Measurements from ENCODE around the gene ZNF688. TPM values are rescaled to one million over a fixed set of nuclear protein-coding genes. Genes with fewer than 3 reads are reported as not detected.

ZNF688 gene
- total RNA-seq, 1 experiment from 2014 or later: 5.5 TPM

DNA sequence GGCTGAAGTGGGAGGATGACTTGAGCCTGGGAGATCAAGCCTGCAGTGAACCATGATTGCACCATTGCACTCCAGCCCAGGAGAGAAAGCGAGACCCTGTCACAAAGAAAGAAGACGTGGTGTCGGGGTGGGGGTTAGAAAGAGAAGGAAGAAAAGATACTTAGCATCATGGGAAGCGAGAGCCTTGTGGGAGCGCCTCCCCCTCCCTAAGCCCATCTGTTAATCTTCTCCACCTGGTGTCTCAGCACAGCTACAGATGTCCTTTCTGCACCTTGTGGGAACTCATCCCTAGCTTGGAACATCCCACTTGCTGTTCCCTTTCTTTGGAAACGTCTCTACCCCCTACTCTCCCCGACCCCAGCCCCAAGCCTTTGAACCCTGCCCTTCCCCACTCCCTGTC lies 6.0 kb downstream of the ZNF688 start:
- H3K9ac ChIP-seq (ENCODE audit: low read length): no peak overlapping the region
- H4K20me1 ChIP-seq (ENCODE audit: low read length): no peaks in the 10 kb centered on the region
- ChIA-PET CTCF (no interaction called here), POLR2A (ENCODE audit: unreplicated experiment) (interaction anchor here (0.5 kb wide), 1 partner anchor 8 kb away, joined by 3 read pairs; no protein-coding TSS in a partner anchor)
- no peak for TF ChIP-seq EZH2 (IDR thresholded peaks at IDR 0.05; ENCODE audit: low read length, unreplicated experiment)
- TF ChIP-seq, protein P1, sequence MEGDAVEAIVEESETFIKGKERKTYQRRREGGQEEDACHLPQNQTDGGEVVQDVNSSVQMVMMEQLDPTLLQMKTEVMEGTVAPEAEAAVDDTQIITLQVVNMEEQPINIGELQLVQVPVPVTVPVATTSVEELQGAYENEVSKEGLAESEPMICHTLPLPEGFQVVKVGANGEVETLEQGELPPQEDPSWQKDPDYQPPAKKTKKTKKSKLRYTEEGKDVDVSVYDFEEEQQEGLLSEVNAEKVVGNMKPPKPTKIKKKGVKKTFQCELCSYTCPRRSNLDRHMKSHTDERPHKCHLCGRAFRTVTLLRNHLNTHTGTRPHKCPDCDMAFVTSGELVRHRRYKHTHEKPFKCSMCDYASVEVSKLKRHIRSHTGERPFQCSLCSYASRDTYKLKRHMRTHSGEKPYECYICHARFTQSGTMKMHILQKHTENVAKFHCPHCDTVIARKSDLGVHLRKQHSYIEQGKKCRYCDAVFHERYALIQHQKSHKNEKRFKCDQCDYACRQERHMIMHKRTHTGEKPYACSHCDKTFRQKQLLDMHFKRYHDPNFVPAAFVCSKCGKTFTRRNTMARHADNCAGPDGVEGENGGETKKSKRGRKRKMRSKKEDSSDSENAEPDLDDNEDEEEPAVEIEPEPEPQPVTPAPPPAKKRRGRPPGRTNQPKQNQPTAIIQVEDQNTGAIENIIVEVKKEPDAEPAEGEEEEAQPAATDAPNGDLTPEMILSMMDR (conservative IDR thresholded peaks at IDR 0.05; ENCODE audit: low read depth, low read length): no peak
- TF ChIP-seq EZH2phosphoT487 (IDR thresholded peaks at IDR 0.05; ENCODE audit: borderline replicate concordance, low read length): no peak
- H3K36me3 ChIP-seq (ENCODE audit: low read depth, low read length): no peaks in the 10 kb centered on the region
- H3K4me3 ChIP-seq (ENCODE audit: low read length): no peak overlapping the region
- H3K9me2 ChIP-seq (replicated peaks; ENCODE audit: low read length): no peaks in the 10 kb centered on the region
- no peak for ATAC-seq
- H3F3A ChIP-seq (ENCODE audit: low read length, unreplicated experiment): no peaks in the 10 kb centered on the region
- H3K9me3 ChIP-seq (ENCODE audit: low read length): no peaks in the 10 kb centered on the region
- H3K4me1 ChIP-seq (ENCODE audit: insufficient read depth, low read length): peaks cover 29% of the 10 kb centered on the region
- H2AFZ ChIP-seq (ENCODE audit: low read length): no peak overlapping the region
- H3K79me2 ChIP-seq (ENCODE audit: low read length): no peaks in the 10 kb centered on the region
- no peaks in the 10 kb centered on the region for H3K27me3 ChIP-seq (ENCODE audit: low read length)
- no peak for DNase-seq
- intact Hi-C loops (cut with micrococcal nuclease): no loop called here
- no peak overlapping the region for H3K27ac ChIP-seq (ENCODE audit: low read length)
- no TSS peak for BruUV-seq (replicated peaks)
- H3K4me2 ChIP-seq (ENCODE audit: low read length): no peak overlapping the region

DNA sequence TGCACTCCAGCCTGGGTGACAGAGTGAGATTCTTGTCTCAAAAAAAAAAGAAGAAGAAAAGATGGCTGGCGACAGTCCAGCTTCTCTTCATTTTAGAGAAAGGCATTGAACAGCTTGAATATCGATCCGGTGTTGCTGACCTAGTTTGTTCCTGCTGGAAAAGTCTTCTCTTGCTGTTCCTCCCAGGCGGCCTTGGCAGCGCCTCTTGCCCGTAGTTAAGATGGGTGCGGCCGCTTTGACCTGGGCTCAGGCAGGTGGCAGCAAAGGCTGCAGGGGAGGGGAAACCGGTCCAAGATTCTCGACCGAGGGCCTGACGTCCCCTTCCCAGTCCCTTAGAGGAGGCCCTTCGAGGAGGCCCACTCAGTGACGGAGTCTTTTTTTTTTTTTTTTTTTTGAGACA lies 9.5 kb downstream of the ZNF688 start:
- Histone ChIP-seq H4K20me1 (ENCODE audit: low read length) (no peaks in the 10 kb centered on the region), H3K4me3 (ENCODE audit: low read length) (no peak overlapping the region), H3F3A (ENCODE audit: low read length, unreplicated experiment) (no peaks in the 10 kb centered on the region), H3K9ac (ENCODE audit: low read length) (no peak overlapping the region), H3K79me2 (ENCODE audit: low read length) (peaks cover 11% of the 10 kb centered on the region), H3K9me3 (ENCODE audit: low read length) (no peaks in the 10 kb centered on the region), H3K4me1 (ENCODE audit: insufficient read depth, low read length) (peaks cover 4% of the 10 kb centered on the region), H3K9me2 (replicated peaks; ENCODE audit: low read length) (no peaks in the 10 kb centered on the region), H3K27me3 (ENCODE audit: low read length) (no peaks in the 10 kb centered on the region), H2AFZ (ENCODE audit: low read length) (no peak overlapping the region), H3K4me2 (ENCODE audit: low read length) (no peak overlapping the region), H3K27ac (ENCODE audit: low read length) (no peak overlapping the region), H3K36me3 (ENCODE audit: low read depth, low read length) (no peaks in the 10 kb centered on the region)
- BruUV-seq (replicated peaks): no TSS peak
- TF ChIP-seq, protein P1 (conservative IDR thresholded peaks at IDR 0.05; ENCODE audit: low read depth, low read length): no peak
- TF ChIP-seq EZH2phosphoT487 (IDR thresholded peaks at IDR 0.05; ENCODE audit: borderline replicate concordance, low read length): no peak
- no peak for TF ChIP-seq EZH2 (IDR thresholded peaks at IDR 0.05; ENCODE audit: low read length, unreplicated experiment)
- ChIA-PET CTCF (no interaction called here), POLR2A (ENCODE audit: unreplicated experiment) (no interaction called here)
- intact Hi-C loops (cut with micrococcal nuclease): no loop called here
- ATAC-seq (no peak), DNase-seq (no peak)

DNA sequence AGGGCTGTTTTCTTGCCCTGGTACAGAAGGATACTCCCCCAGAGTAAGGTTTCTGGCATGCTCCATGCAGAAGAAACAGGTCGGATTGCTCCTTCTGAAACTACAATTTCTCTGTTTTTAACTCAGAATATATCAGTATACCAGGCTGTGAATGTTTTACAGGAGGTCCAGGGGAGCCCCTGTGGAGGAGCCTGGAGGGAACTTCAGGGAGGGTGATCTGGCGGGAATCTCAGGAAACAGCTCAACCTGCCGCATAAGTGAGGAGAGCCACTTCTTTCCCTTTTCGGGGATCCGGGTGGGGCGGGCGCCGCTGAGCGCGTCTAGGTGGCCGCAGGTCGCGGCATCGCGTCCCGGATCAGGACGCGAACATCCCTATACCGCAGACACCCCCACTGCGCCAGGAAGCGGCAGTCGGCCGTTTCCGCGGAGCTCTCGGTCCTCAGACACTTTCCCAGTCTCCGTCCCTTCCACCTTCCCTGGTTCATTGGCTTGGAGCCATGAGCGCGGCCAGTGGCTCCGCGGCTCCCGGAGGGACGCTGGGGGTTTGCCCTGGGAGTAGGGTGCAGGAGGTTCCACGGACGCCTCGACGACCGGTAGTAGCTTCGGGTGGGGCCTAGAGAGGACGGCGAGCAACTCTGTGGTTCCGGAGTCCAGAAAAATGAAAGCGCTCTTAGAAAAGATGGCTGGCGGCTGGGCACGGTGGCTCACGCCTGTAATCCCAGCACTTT lies 10.3 kb downstream of the ZNF688 start:
- DNase-seq: no peak
- Histone ChIP-seq H3K9me2 (replicated peaks; ENCODE audit: low read length) (no peaks in the 10 kb centered on the region), H3K36me3 (ENCODE audit: low read depth, low read length) (no peaks in the 10 kb centered on the region), H3K27me3 (ENCODE audit: low read length) (no peaks in the 10 kb centered on the region), H3K9ac (ENCODE audit: low read length) (no peak overlapping the region), H2AFZ (ENCODE audit: low read length) (no peak overlapping the region), H3K4me2 (ENCODE audit: low read length) (no peak overlapping the region), H3K4me3 (ENCODE audit: low read length) (no peak overlapping the region), H3K9me3 (ENCODE audit: low read length) (no peaks in the 10 kb centered on the region), H3K27ac (ENCODE audit: low read length) (no peak overlapping the region), H3K4me1 (ENCODE audit: insufficient read depth, low read length) (peaks cover 2% of the 10 kb centered on the region; the same call in 1 of the 2 replicates), H3K79me2 (ENCODE audit: low read length) (peaks cover 17% of the 10 kb centered on the region), H4K20me1 (ENCODE audit: low read length) (no peaks in the 10 kb centered on the region), H3F3A (ENCODE audit: low read length, unreplicated experiment) (no peaks in the 10 kb centered on the region)
- ChIA-PET POLR2A (ENCODE audit: unreplicated experiment) (no interaction called here), CTCF (no interaction called here)
- intact Hi-C loops (cut with micrococcal nuclease): no loop called here
- BruUV-seq (replicated peaks): no TSS peak
- TF ChIP-seq EZH2 (IDR thresholded peaks at IDR 0.05; ENCODE audit: low read length, unreplicated experiment): no peak
- TF ChIP-seq, protein P1 (conservative IDR thresholded peaks at IDR 0.05; ENCODE audit: low read depth, low read length): no peak
- TF ChIP-seq EZH2phosphoT487 (IDR thresholded peaks at IDR 0.05; ENCODE audit: borderline replicate concordance, low read length): no peak
- ATAC-seq: no peak
